Testis (tissue), 2 donors: ENCODE results near the gene MAPRE3.

Source experiments
- CTCF ChIP-seq, 3 experiments: fragments of 450-650 bp in 2 of 3; fragments of 200-600 bp in 1 of 3; sonication (generic) in 1 of 3; IDR thresholded peaks; one replicate each; pipeline ENCODE4 v1.5.1; 2016 to 2019; ENCODE audit warnings: antibody characterized with exemption in 3 of 3, mild to moderate bottlenecking in 2 of 3, moderate library complexity in 1 of 3
- POLR2A ChIP-seq: fragments of 450-650 bp; IDR thresholded peaks from one replicate; pipeline ENCODE4 v1.6.1; 2017; ENCODE audit warnings: antibody characterized with exemption, mild to moderate bottlenecking, moderate library complexity

- TF ChIP-seq CTCF (IDR thresholded peaks at IDR 0.05): no peak
- no peak for TF ChIP-seq POLR2A
Measured at GRCh38 chr2:27039871-27040270, 69.4 kb downstream of the MAPRE3 start.
